ENCODE results near the gene FER.

DNA sequence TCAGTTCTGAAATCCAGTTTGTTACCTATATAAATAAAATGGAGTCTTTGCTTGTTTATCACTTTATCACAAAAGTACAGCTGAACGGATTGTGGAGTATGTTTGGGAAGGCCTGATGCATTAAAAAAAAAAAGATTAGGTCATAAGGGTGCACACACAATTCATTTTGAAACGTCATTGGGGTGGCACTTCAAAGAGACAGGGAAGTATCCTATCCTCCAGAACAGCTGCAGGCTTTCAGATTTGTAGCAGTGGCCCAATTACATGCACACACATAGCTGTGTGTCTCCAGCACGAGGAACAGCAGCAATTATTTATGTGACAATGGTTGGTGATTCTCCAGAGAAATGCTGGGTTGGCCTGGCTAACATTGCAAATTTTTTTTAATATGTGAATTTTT is 46.8 kb upstream of the FER start:
- TF ChIP-seq POLR2A (IDR thresholded peaks at IDR 0.05), result no peak
- TF ChIP-seq, protein P1, sequence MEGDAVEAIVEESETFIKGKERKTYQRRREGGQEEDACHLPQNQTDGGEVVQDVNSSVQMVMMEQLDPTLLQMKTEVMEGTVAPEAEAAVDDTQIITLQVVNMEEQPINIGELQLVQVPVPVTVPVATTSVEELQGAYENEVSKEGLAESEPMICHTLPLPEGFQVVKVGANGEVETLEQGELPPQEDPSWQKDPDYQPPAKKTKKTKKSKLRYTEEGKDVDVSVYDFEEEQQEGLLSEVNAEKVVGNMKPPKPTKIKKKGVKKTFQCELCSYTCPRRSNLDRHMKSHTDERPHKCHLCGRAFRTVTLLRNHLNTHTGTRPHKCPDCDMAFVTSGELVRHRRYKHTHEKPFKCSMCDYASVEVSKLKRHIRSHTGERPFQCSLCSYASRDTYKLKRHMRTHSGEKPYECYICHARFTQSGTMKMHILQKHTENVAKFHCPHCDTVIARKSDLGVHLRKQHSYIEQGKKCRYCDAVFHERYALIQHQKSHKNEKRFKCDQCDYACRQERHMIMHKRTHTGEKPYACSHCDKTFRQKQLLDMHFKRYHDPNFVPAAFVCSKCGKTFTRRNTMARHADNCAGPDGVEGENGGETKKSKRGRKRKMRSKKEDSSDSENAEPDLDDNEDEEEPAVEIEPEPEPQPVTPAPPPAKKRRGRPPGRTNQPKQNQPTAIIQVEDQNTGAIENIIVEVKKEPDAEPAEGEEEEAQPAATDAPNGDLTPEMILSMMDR (IDR thresholded peaks at IDR 0.05), result no peak
- TF ChIP-seq POLR2AphosphoS5 (IDR thresholded peaks at IDR 0.05), result no peak
- no peak for TF ChIP-seq EP300 (IDR thresholded peaks at IDR 0.05)
